NCI-H146 (cell line): ENCODE measurements around the gene C6orf89.

Experiments
- DNase-seq: peaks from one replicate; lab custom pipeline; 2025; lab: John Stamatoyannopoulos, UW

Gene C6orf89

GRCh38 chr6:36969988-36970891 is 84.5 kb downstream of the C6orf89 start:
- no peak for DNase-seq

GRCh38 chr6:36970892-36971842 is 85.4 kb downstream of the C6orf89 start:
- no peak for DNase-seq

GRCh38 chr6:36971921-36972673 is 86.3 kb downstream of the C6orf89 start:
- DNase-seq: no peak

GRCh38 chr6:36973190-36973589 is 87.4 kb downstream of the C6orf89 start:
- DNase-seq: no peak

- DNase-seq: no peak
Measured at GRCh38 chr6:36973647-36974046, 87.9 kb downstream of the C6orf89 start.

GRCh38 chr6:36975231-36976006 is 89.7 kb downstream of the C6orf89 start:
- no peak for DNase-seq

GRCh38 chr6:36976007-36976264 is 90.2 kb downstream of the C6orf89 start:
- DNase-seq: no peak

GRCh38 chr6:36976509-36976908 is 90.8 kb downstream of the C6orf89 start:
- DNase-seq: no peak

- no peak for DNase-seq
Measured at GRCh38 chr6:36976931-36977330, 91.2 kb downstream of the C6orf89 start.

- no peak for DNase-seq
Measured at GRCh38 chr6:36977470-36977941, 91.8 kb downstream of the C6orf89 start.
